ENCODE measurements around the gene CHRM5. TPM values are rescaled to one million over a fixed set of nuclear protein-coding genes. Genes with fewer than 3 reads are reported as not detected.

CHRM5 gene
- total RNA-seq, 2 experiments from 2014 or later = not detected

- ChIA-PET POLR2A (no interaction called here), CTCF (no interaction called here)
- no peak for DNase-seq
- Mint-ChIP-seq H3K27me3 (peaks cover 12% of the 10 kb centered on the region), H3K9me3 (peaks cover 27% of the 10 kb centered on the region), H3K4me1 (no peaks in the 10 kb centered on the region), H3K4me3 (no peak overlapping the region), H3K36me3 (ENCODE audit: low read depth) (peaks cover 21% of the 10 kb centered on the region), H3K27ac (no peak overlapping the region)
Measured at GRCh38 chr15:34054081-34054707, 85.9 kb downstream of the CHRM5 start.

- ChIA-PET CTCF (no interaction called here), POLR2A (no interaction called here)
- Mint-ChIP-seq H3K27me3 (peaks cover 9% of the 10 kb centered on the region), H3K36me3 (ENCODE audit: low read depth) (peaks cover 10% of the 10 kb centered on the region), H3K27ac (no peak overlapping the region), H3K4me1 (no peaks in the 10 kb centered on the region), H3K4me3 (no peak overlapping the region), H3K9me3 (peaks cover 13% of the 10 kb centered on the region)
- DNase-seq = no peak
Measured at GRCh38 chr15:34055868-34056595, 87.7 kb downstream of the CHRM5 start.

- no peak overlapping the region for H3K27ac Mint-ChIP-seq
- peaks cover 2% of the 10 kb centered on the region for H3K27me3 Mint-ChIP-seq
- H3K9me3 Mint-ChIP-seq = peaks cover 4% of the 10 kb centered on the region
- peaks cover 2% of the 10 kb centered on the region for H3K4me1 Mint-ChIP-seq
- DNase-seq = no peak
- ChIA-PET POLR2A (no interaction called here), CTCF (interaction anchor here (2.4 kb wide), 1 partner anchor 153 kb away, joined by 5 read pairs; the partner anchor contains the start of gene KATNBL1)
- no peak overlapping the region for H3K4me3 Mint-ChIP-seq
- H3K36me3 Mint-ChIP-seq (ENCODE audit: low read depth) = peaks cover 2% of the 10 kb centered on the region
Measured at GRCh38 chr15:34056911-34057310, 88.6 kb downstream of the CHRM5 start.

GRCh38 chr15:34059476-34059875, 91.2 kb downstream of the CHRM5 start:
- Mint-ChIP-seq H3K9me3 (no peaks in the 10 kb centered on the region), H3K36me3 (ENCODE audit: low read depth) (no peaks in the 10 kb centered on the region), H3K4me1 (peaks cover 11% of the 10 kb centered on the region), H3K27me3 (no peaks in the 10 kb centered on the region), H3K4me3 (no peak overlapping the region), H3K27ac (no peak overlapping the region)
- POLR2A ChIA-PET = no interaction called here
- no peak for DNase-seq
- CTCF ChIA-PET = interaction anchor here (2.4 kb wide), 1 partner anchor 150 kb away, joined by 5 read pairs; the partner anchor contains the start of gene KATNBL1

GRCh38 chr15:34059946-34060345, 91.6 kb downstream of the CHRM5 start:
- ChIA-PET CTCF (interaction anchor here (1.8 kb wide), 1 partner anchor 150 kb away, joined by 10 read pairs; the partner anchor contains the start of gene KATNBL1), POLR2A (no interaction called here)
- H3K27me3 Mint-ChIP-seq = no peaks in the 10 kb centered on the region
- H3K27ac Mint-ChIP-seq = no peak overlapping the region
- H3K4me3 Mint-ChIP-seq = no peak overlapping the region
- no peak for DNase-seq
- H3K9me3 Mint-ChIP-seq = no peaks in the 10 kb centered on the region
- H3K4me1 Mint-ChIP-seq = peaks cover 14% of the 10 kb centered on the region
- H3K36me3 Mint-ChIP-seq (ENCODE audit: low read depth) = no peaks in the 10 kb centered on the region

- no peak overlapping the region for H3K4me3 Mint-ChIP-seq
- ChIA-PET POLR2A (no interaction called here), CTCF (interaction anchor here (0.6 to 3.2 kb wide), 2 partner anchors 145 to 701 kb away, joined by 3 to 22 read pairs; partner anchors contain the start of gene KATNBL1)
- H3K9me3 Mint-ChIP-seq = no peaks in the 10 kb centered on the region
- DNase-seq = no peak
- no peak overlapping the region for H3K27ac Mint-ChIP-seq
- peaks cover 15% of the 10 kb centered on the region for H3K4me1 Mint-ChIP-seq
- no peaks in the 10 kb centered on the region for H3K27me3 Mint-ChIP-seq
- no peaks in the 10 kb centered on the region for H3K36me3 Mint-ChIP-seq (ENCODE audit: low read depth)
Measured at GRCh38 chr15:34064438-34064837, 96.1 kb downstream of the CHRM5 start.

GRCh38 chr15:34065261-34065660, 97.0 kb downstream of the CHRM5 start:
- no peak for DNase-seq
- H3K27me3 Mint-ChIP-seq = no peaks in the 10 kb centered on the region
- H3K4me3 Mint-ChIP-seq = no peak overlapping the region
- H3K36me3 Mint-ChIP-seq (ENCODE audit: low read depth) = no peaks in the 10 kb centered on the region
- no peak overlapping the region for H3K27ac Mint-ChIP-seq
- peaks cover 15% of the 10 kb centered on the region for H3K4me1 Mint-ChIP-seq
- ChIA-PET POLR2A (interaction anchor here (1.3 kb wide), 1 partner anchor 302 kb away, joined by 4 read pairs; the partner anchor contains the start of gene LPCAT4), CTCF (interaction anchor here (1.0 to 3.2 kb wide), 2 partner anchors 144 to 147 kb away, joined by 4 to 22 read pairs; partner anchors contain the start of gene KATNBL1)
- H3K9me3 Mint-ChIP-seq = no peaks in the 10 kb centered on the region

- no peak overlapping the region for H3K27ac Mint-ChIP-seq
- H3K36me3 Mint-ChIP-seq (ENCODE audit: low read depth) = no peaks in the 10 kb centered on the region
- no peaks in the 10 kb centered on the region for H3K27me3 Mint-ChIP-seq
- H3K4me3 Mint-ChIP-seq = no peak overlapping the region
- no peak for DNase-seq
- POLR2A ChIA-PET = interaction anchor here (1.3 kb wide), 1 partner anchor 302 kb away, joined by 4 read pairs; the partner anchor contains the start of gene LPCAT4
- no peaks in the 10 kb centered on the region for H3K9me3 Mint-ChIP-seq
- H3K4me1 Mint-ChIP-seq = peaks cover 15% of the 10 kb centered on the region
- CTCF ChIA-PET = interaction anchor here (0.6 to 1.1 kb wide), 3 partner anchors 39 to 146 kb away, joined by 3 to 4 read pairs (median 4); partner anchors contain the start of gene KATNBL1
Measured at GRCh38 chr15:34065941-34066340, 97.6 kb downstream of the CHRM5 start.

GRCh38 chr15:34070003-34070402, 101.7 kb downstream of the CHRM5 start:
- H3K36me3 Mint-ChIP-seq (ENCODE audit: low read depth) = no peaks in the 10 kb centered on the region
- no peaks in the 10 kb centered on the region for H3K9me3 Mint-ChIP-seq
- no peaks in the 10 kb centered on the region for H3K4me1 Mint-ChIP-seq
- H3K4me3 Mint-ChIP-seq = no peak overlapping the region
- no peak for DNase-seq
- H3K27ac Mint-ChIP-seq = no peak overlapping the region
- ChIA-PET POLR2A (no interaction called here), CTCF (no interaction called here)
- no peaks in the 10 kb centered on the region for H3K27me3 Mint-ChIP-seq

GRCh38 chr15:34076785-34077184, 108.5 kb downstream of the CHRM5 start:
- no peak for DNase-seq
- no peaks in the 10 kb centered on the region for H3K27me3 Mint-ChIP-seq
- peaks cover 2% of the 10 kb centered on the region for H3K36me3 Mint-ChIP-seq (ENCODE audit: low read depth)
- H3K4me1 Mint-ChIP-seq = no peaks in the 10 kb centered on the region
- H3K4me3 Mint-ChIP-seq = no peak overlapping the region
- ChIA-PET POLR2A (no interaction called here), CTCF (no interaction called here)
- H3K9me3 Mint-ChIP-seq = no peaks in the 10 kb centered on the region
- H3K27ac Mint-ChIP-seq = no peak overlapping the region

GRCh38 chr15:34078900-34079299, 110.6 kb downstream of the CHRM5 start:
- ChIA-PET CTCF (interaction anchor here (1.0 to 1.4 kb wide), 3 partner anchors 12 to 509 kb away, joined by 3 read pairs; no protein-coding TSS in a partner anchor), POLR2A (no interaction called here)
- no peaks in the 10 kb centered on the region for H3K9me3 Mint-ChIP-seq
- DNase-seq = no peak
- H3K4me1 Mint-ChIP-seq = no peaks in the 10 kb centered on the region
- no peak overlapping the region for H3K27ac Mint-ChIP-seq
- peaks cover 9% of the 10 kb centered on the region for H3K36me3 Mint-ChIP-seq (ENCODE audit: low read depth)
- no peak overlapping the region for H3K4me3 Mint-ChIP-seq
- no peaks in the 10 kb centered on the region for H3K27me3 Mint-ChIP-seq

- H3K4me1 Mint-ChIP-seq = no peaks in the 10 kb centered on the region
- no peak for DNase-seq
- POLR2A ChIA-PET = interaction anchor here (0.6 kb wide), 1 partner anchor 496 kb away, joined by 3 read pairs; no protein-coding TSS in a partner anchor
- CTCF ChIA-PET = interaction anchor here (1.0 to 1.4 kb wide), 3 partner anchors 13 to 508 kb away, joined by 3 read pairs; no protein-coding TSS in a partner anchor
- H3K4me3 Mint-ChIP-seq = no peak overlapping the region
- no peaks in the 10 kb centered on the region for H3K27me3 Mint-ChIP-seq
- no peak overlapping the region for H3K27ac Mint-ChIP-seq
- peaks cover 15% of the 10 kb centered on the region for H3K36me3 Mint-ChIP-seq (ENCODE audit: low read depth)
- no peaks in the 10 kb centered on the region for H3K9me3 Mint-ChIP-seq
Measured at GRCh38 chr15:34079904-34080303, 111.6 kb downstream of the CHRM5 start.

- Mint-ChIP-seq H3K9me3 (no peaks in the 10 kb centered on the region), H3K4me1 (no peaks in the 10 kb centered on the region), H3K27ac (no peak overlapping the region), H3K27me3 (no peaks in the 10 kb centered on the region), H3K4me3 (no peak overlapping the region), H3K36me3 (ENCODE audit: low read depth) (peaks cover 37% of the 10 kb centered on the region)
- ChIA-PET POLR2A (no interaction called here), CTCF (no interaction called here)
- no peak for DNase-seq
Measured at GRCh38 chr15:34084086-34084485, 115.8 kb downstream of the CHRM5 start.
